Suppressor macrophage treated with lipopolysaccharide for 4 hours (primary cell): ENCODE measurements around the gene PPP1R9A.

Experiments
- DNase-seq: peaks from one replicate; pipeline ENCODE4 v3.0.0-alpha.2; 2020

PPP1R9A gene

DNA sequence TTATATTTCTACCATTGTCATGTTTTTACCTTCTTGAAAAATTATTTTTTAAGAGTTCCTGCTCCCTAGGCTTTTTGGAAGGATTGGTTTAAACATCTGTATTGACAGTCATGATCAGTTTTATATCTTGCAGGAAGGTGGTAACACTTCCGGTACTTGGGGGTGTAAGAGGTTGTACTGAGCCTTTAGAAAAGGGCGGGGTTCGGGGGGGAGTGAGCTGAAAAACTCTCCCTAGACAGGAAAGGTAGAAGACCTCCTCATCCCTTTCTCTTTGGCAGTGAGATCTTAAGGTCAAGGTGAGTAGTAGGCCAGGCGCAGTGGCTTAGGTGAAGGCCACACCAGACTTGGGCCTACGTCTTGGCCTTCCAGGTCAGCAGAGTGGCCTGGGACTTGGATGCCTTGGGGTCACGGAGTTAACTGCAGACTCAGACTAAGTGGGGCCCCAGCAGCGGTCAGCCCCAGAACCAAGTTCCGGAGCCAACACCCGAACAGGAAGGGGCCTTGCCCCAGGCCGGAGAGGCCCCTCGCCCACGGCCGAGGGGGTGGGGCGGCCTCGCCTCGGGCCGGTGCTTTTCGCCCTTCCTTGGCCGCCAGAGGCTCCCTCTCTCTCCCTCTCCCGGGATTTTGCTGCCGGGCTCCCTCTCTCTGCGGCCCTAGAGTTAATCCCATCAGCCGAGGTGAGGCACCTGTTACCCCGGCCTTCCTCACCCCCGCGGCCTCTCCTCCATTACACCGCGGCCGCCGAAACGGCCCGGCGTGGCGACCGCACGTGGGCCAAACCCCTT, at the start of gene PPP1R9A:
TSS of gene PPP1R9A (plus strand) at position 569 of the 785 bp plus-strand sequence. CDS start 2,520 bp downstream, outside the sequence.
- no peak for DNase-seq

- no peak for DNase-seq
Observed at GRCh38 chr7:94871132-94871531, 36.3 kb upstream of the PPP1R9A start.

- DNase-seq: no peak
Observed at GRCh38 chr7:94873239-94873638, 34.2 kb upstream of the PPP1R9A start.

GRCh38 chr7:94874036-94874785, 33.2 kb upstream of the PPP1R9A start:
- DNase-seq: no peak

DNA sequence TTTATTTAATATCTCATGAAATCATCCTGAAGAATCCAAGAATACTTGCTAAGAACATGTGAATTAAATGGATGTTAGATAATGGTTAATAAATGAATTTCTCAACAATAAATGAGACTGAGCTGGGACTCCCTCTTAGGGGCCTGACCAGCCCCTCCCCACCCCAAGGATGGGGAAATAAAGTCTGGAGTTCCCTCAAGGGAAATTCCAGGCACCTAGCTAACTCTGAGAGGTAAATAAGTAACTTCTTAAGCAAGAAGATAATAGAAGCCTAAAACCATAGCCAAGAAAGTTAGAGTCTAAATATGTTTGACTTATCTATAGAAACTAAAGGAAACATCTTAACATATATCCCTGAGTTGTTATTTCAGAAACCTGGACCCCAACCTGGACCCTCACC, 32.2 kb upstream of the PPP1R9A start:
- no peak for DNase-seq

DNA sequence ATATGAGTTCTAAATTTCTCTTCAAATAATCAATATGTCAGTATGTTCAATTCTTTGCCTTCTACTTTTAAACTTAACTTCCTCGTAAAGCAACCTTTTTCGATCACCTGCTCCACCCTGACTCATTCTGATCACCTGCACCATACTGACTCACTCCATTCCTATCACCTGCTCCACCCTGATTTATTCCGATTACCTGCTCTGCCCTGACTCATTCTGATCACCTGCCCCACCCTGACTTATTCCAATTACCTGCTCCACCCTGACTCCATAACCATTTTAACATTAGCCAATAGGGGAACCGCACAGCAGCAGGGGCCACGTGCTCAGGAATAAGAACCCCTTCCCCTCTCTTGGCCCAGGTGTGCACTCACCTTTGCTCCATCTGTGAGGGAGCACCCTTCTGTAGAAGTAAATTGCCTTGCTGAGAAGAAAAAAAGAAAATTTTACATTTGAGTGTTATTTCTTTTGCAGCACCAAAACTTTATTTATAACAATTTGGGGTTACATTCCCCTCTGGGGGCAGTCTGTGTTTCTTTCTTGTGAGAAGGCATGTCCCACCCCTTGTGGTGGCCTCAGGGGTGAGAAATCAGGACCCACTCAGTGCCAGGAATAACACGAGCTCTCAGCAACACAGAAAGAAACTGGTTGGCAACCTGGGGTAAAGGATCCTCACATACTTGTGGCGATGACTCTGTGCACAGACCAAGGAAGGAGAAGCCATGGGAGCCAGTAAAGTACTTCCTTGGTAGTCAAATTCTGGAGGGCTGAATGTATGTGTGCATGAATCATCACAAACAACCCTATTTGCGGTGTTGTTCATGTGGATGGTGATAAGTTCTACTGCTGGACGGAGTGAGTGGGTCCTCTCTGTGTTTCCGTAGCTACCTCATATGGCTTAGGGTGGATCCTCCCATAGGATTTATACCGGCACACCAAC, 29.4 kb upstream of the PPP1R9A start:
- DNase-seq: no peak

DNA sequence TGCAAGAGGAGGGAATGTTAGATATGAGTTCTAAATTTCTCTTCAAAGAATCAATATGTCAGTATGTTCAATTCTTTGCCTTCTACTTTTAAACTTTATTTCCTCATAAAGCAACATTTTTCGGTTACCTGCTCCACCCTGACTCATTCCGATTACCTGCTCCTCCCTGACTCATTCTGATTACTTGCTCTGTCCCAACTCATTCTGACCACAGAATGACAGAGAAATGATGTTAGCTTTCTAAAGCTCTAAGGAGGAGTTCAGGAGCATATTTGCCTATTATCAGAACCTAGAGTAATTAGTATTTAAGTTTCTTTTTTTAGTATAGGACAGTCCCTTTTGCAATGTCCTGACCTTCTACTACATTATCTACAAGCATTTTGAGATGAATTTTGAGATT, 24.5 kb upstream of the PPP1R9A start:
- no peak for DNase-seq

- DNase-seq: no peak
Observed at GRCh38 chr7:94883616-94884015, 23.8 kb upstream of the PPP1R9A start.

GRCh38 chr7:94888551-94888950, 18.8 kb upstream of the PPP1R9A start:
- DNase-seq: no peak

- no peak for DNase-seq
Observed at GRCh38 chr7:94888995-94889523, 18.3 kb upstream of the PPP1R9A start.

DNA sequence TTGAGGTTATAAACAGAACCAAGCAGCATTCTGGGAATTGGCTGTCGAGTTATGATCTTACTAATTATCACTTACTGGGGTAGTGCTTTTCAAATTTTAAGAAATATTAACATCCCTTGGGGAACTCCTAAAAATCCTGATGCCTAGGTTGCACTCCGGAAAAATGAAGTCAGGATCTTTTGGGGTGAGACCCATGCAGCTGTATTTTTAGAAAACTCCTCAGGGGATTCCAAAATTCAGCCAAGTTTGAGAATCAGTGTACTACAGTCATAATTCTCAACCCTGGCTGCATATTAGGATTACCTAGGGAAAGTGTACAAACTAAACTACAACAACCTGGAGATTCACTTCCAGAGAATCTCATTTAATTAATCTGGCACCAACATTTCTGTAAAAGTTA, 17.2 kb upstream of the PPP1R9A start:
- DNase-seq: no peak

- DNase-seq: no peak
Observed at GRCh38 chr7:94893661-94894060, 13.7 kb upstream of the PPP1R9A start.

- DNase-seq: no peak
Observed at GRCh38 chr7:94897541-94897940, 9.9 kb upstream of the PPP1R9A start.

DNA sequence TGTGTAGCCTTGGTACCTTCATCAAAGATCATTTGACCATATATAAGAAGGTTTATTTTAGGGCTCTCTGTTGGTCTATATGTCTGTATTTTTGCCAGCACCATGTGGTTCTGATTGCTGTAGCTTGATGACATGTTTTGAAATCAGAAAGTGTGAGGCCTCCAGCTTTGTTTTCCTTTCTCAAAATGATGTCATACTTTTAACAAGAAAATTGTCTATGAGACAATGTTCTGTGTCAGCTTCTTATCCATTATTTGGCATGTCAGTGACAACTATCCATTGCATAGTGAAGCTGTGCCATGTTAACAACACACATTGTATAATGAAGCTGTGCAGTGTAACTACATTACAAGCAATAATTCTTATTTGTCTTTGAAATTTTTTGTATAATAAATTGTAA, 9.1 kb upstream of the PPP1R9A start:
- no peak for DNase-seq

- no peak for DNase-seq
Observed at GRCh38 chr7:94901981-94902380, 5.4 kb upstream of the PPP1R9A start.

- DNase-seq: no peak
Observed at GRCh38 chr7:94903971-94904370, 3.4 kb upstream of the PPP1R9A start.

DNA sequence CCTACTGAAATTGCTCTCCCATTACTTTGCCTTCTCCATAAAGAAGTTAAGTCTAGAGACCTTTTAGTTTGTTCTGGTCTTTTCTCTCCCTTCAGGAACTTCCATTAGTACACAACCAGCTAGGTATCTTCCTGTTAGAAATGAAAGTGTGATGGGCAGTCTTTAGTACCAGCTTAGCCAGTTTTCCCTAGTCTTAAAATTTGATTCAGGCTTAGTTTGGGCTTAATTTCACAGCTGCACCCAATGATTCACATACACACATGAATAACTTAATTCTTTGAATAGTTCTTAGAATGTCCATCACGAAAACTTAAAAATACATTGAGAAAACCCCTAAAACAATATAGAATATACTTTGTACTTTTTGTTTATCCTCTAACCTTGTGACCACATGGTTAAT, 2.4 kb upstream of the PPP1R9A start:
- no peak for DNase-seq

- no peak for DNase-seq
Observed at GRCh38 chr7:94906065-94906851, 1.1 kb upstream of the PPP1R9A start.

GRCh38 chr7:94907811-94908322, 473 bp downstream of the PPP1R9A start:
- DNase-seq: peak; percentile 5

GRCh38 chr7:94908323-94909178, 1.2 kb downstream of the PPP1R9A start:
- DNase-seq: no peak

GRCh38 chr7:94909179-94909466, 1.7 kb downstream of the PPP1R9A start:
- DNase-seq: no peak
